Posterior vena cava (tissue), 2 donors: ENCODE measurements around the gene FZD1. TPM values are rescaled to one million over a fixed set of nuclear protein-coding genes. Genes with fewer than 3 reads are reported as not detected.
A peak's percentile ranks its signal among the peaks of the same experiment; 100 is the strongest.

Source experiments
- DNase-seq: peaks from one replicate; pipeline ENCODE4 v3.0.0-alpha.2; 2020; ENCODE audit warnings: low spot score
- intact Hi-C, 2 donors: fragments of 100-400 bp; cut with DNase I; formaldehyde crosslinking; loops; one replicate each; pipeline versions ENCODE4 v1.14.1 to v1.14.2; 2022 to 2023
- total RNA-seq, 2 donors: library from RNA; stranded (reverse); fragmentation: NEBNext Ultra II Directional; extraction: Animal tissue kit (Norgen Biotek cat#: 25700); gene quantifications; one replicate each; pipeline ENCODE4 v1.2.1, GENCODE V29; 2021
- donor health status: DM: yes; HTN: yes; CAD: no.
- donor health status: DM: yes; HTN: yes; CAD: no.

Gene FZD1
- total RNA-seq, 2 donors from 2014 or later: 17.7 to 25.4 TPM

GRCh38 chr7:91263384-91264045, 718 bp upstream of the FZD1 start:
- intact Hi-C loops: loop anchor here (10.0 kb wide), 2 partner anchors 169 to 1151 kb away; no protein-coding TSS in a partner anchor
- DNase-seq: no peak

GRCh38 chr7:91264924-91265681, 870 bp downstream of the FZD1 start:
- DNase-seq: peak; percentile 90
- intact Hi-C loops: loop anchor here (10.0 kb wide), 2 partner anchors 170 to 1150 kb away; no protein-coding TSS in a partner anchor

- DNase-seq: peak; percentile 85
- intact Hi-C loops: loop anchor here (10.0 kb wide), 2 partner anchors 171 to 1149 kb away; no protein-coding TSS in a partner anchor
Measured at GRCh38 chr7:91265693-91266066, 1.4 kb downstream of the FZD1 start.

- peak; percentile 86 for DNase-seq
- intact Hi-C loops: loop anchor here (10.0 kb wide), 2 partner anchors 171 to 1149 kb away; no protein-coding TSS in a partner anchor
Measured at GRCh38 chr7:91266067-91266688, 1.9 kb downstream of the FZD1 start.

- intact Hi-C loops: loop anchor here (10.0 kb wide), 2 partner anchors 172 to 1148 kb away; no protein-coding TSS in a partner anchor
- no peak for DNase-seq
Measured at GRCh38 chr7:91266689-91267090, 2.5 kb downstream of the FZD1 start.

GRCh38 chr7:91267171-91267955, 3.1 kb downstream of the FZD1 start:
- intact Hi-C loops: loop anchor here (10.0 kb wide), 2 partner anchors 173 to 1147 kb away; no protein-coding TSS in a partner anchor

GRCh38 chr7:91270372-91270771, 6.1 kb downstream of the FZD1 start:
- no peak for DNase-seq
- intact Hi-C loops: no loop called here

More at GRCh38 chr7:91267171-91267955, 3.1 kb downstream of the FZD1 start:
- DNase-seq: peak; percentile 78

GRCh38 chr7:91276909-91277308, 12.7 kb downstream of the FZD1 start:
- intact Hi-C loops: no loop called here
- no peak for DNase-seq

GRCh38 chr7:91280185-91280584, 16.0 kb downstream of the FZD1 start:
- DNase-seq: no peak
- intact Hi-C loops: no loop called here

GRCh38 chr7:91280604-91281003, 16.4 kb downstream of the FZD1 start:
- intact Hi-C loops: no loop called here
- DNase-seq: no peak

GRCh38 chr7:91285696-91286355, 21.6 kb downstream of the FZD1 start:
- intact Hi-C loops: no loop called here

GRCh38 chr7:91286432-91286831, 22.2 kb downstream of the FZD1 start:
- no peak for DNase-seq
- intact Hi-C loops: no loop called here

More at GRCh38 chr7:91285696-91286355, 21.6 kb downstream of the FZD1 start:
- no peak for DNase-seq

- no peak for DNase-seq
- intact Hi-C loops: no loop called here
Measured at GRCh38 chr7:91287371-91288084, 23.3 kb downstream of the FZD1 start.

GRCh38 chr7:91288208-91288824, 24.1 kb downstream of the FZD1 start:
- intact Hi-C loops: no loop called here

GRCh38 chr7:91289633-91290254, 25.5 kb downstream of the FZD1 start:
- intact Hi-C loops: loop anchor here in 1 of 2 donors (5.0 kb wide), 1 partner anchor 992 kb away; no protein-coding TSS in a partner anchor
- DNase-seq: no peak

More at GRCh38 chr7:91288208-91288824, 24.1 kb downstream of the FZD1 start:
- no peak for DNase-seq

GRCh38 chr7:91291302-91291701, 27.1 kb downstream of the FZD1 start:
- DNase-seq: no peak

GRCh38 chr7:91291902-91292301, 27.7 kb downstream of the FZD1 start:
- intact Hi-C loops: loop anchor here in 1 of 2 donors (5.0 kb wide), 1 partner anchor 995 kb away; no protein-coding TSS in a partner anchor
- no peak for DNase-seq

More at GRCh38 chr7:91291302-91291701, 27.1 kb downstream of the FZD1 start:
- intact Hi-C loops: loop anchor here in 1 of 2 donors (5.0 kb wide), 1 partner anchor 994 kb away; no protein-coding TSS in a partner anchor
